WTC11 (cell line): ENCODE results near the gene RGS6. TPM values are rescaled to one million over a fixed set of nuclear protein-coding genes. Genes with fewer than 3 reads are reported as not detected.

Experiments used
- ATAC-seq: fragments of 200-7000 bp; cut with Tn5 transposase; 2 replicates; pipeline ENCODE4 v1.10.0; 2021; ENCODE audit warnings: mild to moderate bottlenecking, moderate library complexity
- CTCF ChIA-PET: fragments of 300-600 bp; sonication (Branson Sonifier 250); formaldehyde crosslinking; loops from one replicate; lab custom pipeline; 2021; ENCODE audit warnings: antibody characterized with exemption; lab: Charles Lee
- POLR2A ChIA-PET: fragments of 350-600 bp; sonication (Branson Sonifier 250); formaldehyde crosslinking; loops from one replicate; lab custom pipeline; 2021; ENCODE audit warnings: antibody characterized with exemption; lab: Charles Lee
- DNase-seq: peaks from one replicate; pipeline ENCODE4 v3.0.0; 2021; ENCODE audit warnings: low spot score
- H3K27ac Mint-ChIP-seq: 2 replicates; pipeline ENCODE4 v1.8.0; 2021; ENCODE audit warnings: mixed read lengths
- H3K27me3 Mint-ChIP-seq: 2 replicates; pipeline ENCODE4 v1.8.0; 2021; ENCODE audit warnings: low read depth, mild to moderate bottlenecking, moderate library complexity, mixed read lengths
- H3K36me3 Mint-ChIP-seq: 2 replicates; pipeline ENCODE4 v1.8.0; 2021; ENCODE audit warnings: mixed read lengths
- H3K4me1 Mint-ChIP-seq: 2 replicates; pipeline ENCODE4 v1.8.0; 2022; ENCODE audit warnings: mixed read lengths
- H3K4me3 Mint-ChIP-seq: 2 replicates; pipeline ENCODE4 v1.8.0; 2021; ENCODE audit warnings: mild to moderate bottlenecking, moderate library complexity, mixed read lengths
- H3K9me3 Mint-ChIP-seq: 2 replicates; pipeline ENCODE4 v1.8.0; 2021; ENCODE audit warnings: mixed read lengths
- ATF1 ChIP-seq: sonication (generic); formaldehyde crosslinking; IDR thresholded peaks from 2 replicates; pipeline ENCODE4 v1.8.1; 2023; ENCODE audit warnings: mild to moderate bottlenecking, moderate library complexity, missing genetic modification reagents
- CBFB ChIP-seq: sonication (generic); formaldehyde crosslinking; IDR thresholded peaks from 2 replicates; pipeline ENCODE4 v1.8.1; 2022; ENCODE audit warnings: mild to moderate bottlenecking, low read depth, missing genetic modification reagents
- CREB1 ChIP-seq: sonication (generic); formaldehyde crosslinking; IDR thresholded peaks from 2 replicates; pipeline ENCODE4 v1.8.0; 2023; ENCODE audit warnings: mild to moderate bottlenecking, missing genetic modification reagents
- ESRRA ChIP-seq: sonication (generic); formaldehyde crosslinking; IDR thresholded peaks from 2 replicates; pipeline ENCODE4 v1.8.1; 2022; ENCODE audit warnings: mild to moderate bottlenecking, missing genetic modification reagents, borderline replicate concordance
- FOXJ3 ChIP-seq: sonication (generic); formaldehyde crosslinking; IDR thresholded peaks from 2 replicates; pipeline ENCODE4 v1.9.0; 2021; ENCODE audit warnings: missing genetic modification reagents, mild to moderate bottlenecking, borderline replicate concordance
- GTF2I ChIP-seq: fragments of 250-450 bp; sonication (Bioruptor Pico); conservative IDR thresholded peaks from 2 replicates; pipeline ENCODE4 v1.4.0; 2021; ENCODE audit warnings: mild to moderate bottlenecking
- JAZF1 ChIP-seq: fragments of 250-450 bp; sonication (Bioruptor Pico); IDR thresholded peaks from 2 replicates; pipeline ENCODE4 v1.9.0; 2021; ENCODE audit warnings: moderate library complexity, mild to moderate bottlenecking, inconsistent platforms
- JUN ChIP-seq: sonication (generic); formaldehyde crosslinking; IDR thresholded peaks from 2 replicates; pipeline ENCODE4 v1.8.0; 2023; ENCODE audit warnings: mild to moderate bottlenecking, missing genetic modification reagents
- MXD4 ChIP-seq: fragments of 250-450 bp; sonication (Bioruptor Pico); IDR thresholded peaks from 2 replicates; pipeline ENCODE4 v1.8.0; 2021; ENCODE audit warnings: mild to moderate bottlenecking, moderate library complexity, borderline replicate concordance
- MYBL2 ChIP-seq: sonication (generic); formaldehyde crosslinking; IDR thresholded peaks from 2 replicates; pipeline ENCODE4 v1.8.1; 2023; ENCODE audit warnings: mild to moderate bottlenecking, moderate library complexity, missing genetic modification reagents
- NFYB ChIP-seq: sonication (generic); formaldehyde crosslinking; conservative IDR thresholded peaks from 2 replicates; pipeline ENCODE4 v1.8.0; 2022; ENCODE audit warnings: low read depth, missing genetic modification reagents
- NR1H2 ChIP-seq: sonication (generic); formaldehyde crosslinking; IDR thresholded peaks from 2 replicates; pipeline ENCODE4 v1.9.0; 2021; ENCODE audit warnings: mild to moderate bottlenecking, moderate library complexity, missing genetic modification reagents
- PRRX2 ChIP-seq: fragments of 250-450 bp; sonication (Bioruptor Pico); IDR thresholded peaks from 2 replicates; pipeline ENCODE4 v1.8.0; 2021; ENCODE audit warnings: mild to moderate bottlenecking
- TEAD4 ChIP-seq: sonication (generic); formaldehyde crosslinking; IDR thresholded peaks from 2 replicates; pipeline ENCODE4 v1.8.0; 2022; ENCODE audit warnings: mild to moderate bottlenecking, missing genetic modification reagents
- ZNF138 ChIP-seq: sonication (generic); formaldehyde crosslinking; conservative IDR thresholded peaks from 2 replicates; pipeline ENCODE4 v1.8.1; 2022; ENCODE audit warnings: mild to moderate bottlenecking, moderate library complexity, missing genetic modification reagents
- ZNF423 ChIP-seq: fragments of 250-450 bp; sonication (Bioruptor Pico); IDR thresholded peaks from 2 replicates; pipeline ENCODE4 v2.1.2; 2022; ENCODE audit warnings: mild to moderate bottlenecking, moderate library complexity
- total RNA-seq: library from RNA; stranded (reverse); gene quantifications from 3 replicates; pipeline ENCODE4 v1.2.3, GENCODE V29; 2021
- TF ChIP-seq, protein P1 (sequence below): sonication (generic); formaldehyde crosslinking; IDR thresholded peaks from 2 replicates; pipeline ENCODE4 v1.8.0; 2022; ENCODE audit warnings: missing genetic modification reagents
- TF ChIP-seq, protein P2 (sequence below): sonication (generic); formaldehyde crosslinking; IDR thresholded peaks from 2 replicates; pipeline ENCODE4 v1.8.1; 2022; ENCODE audit warnings: low read depth, missing genetic modification reagents, borderline replicate concordance
- TF ChIP-seq, protein P3 (sequence below): fragments of 250-450 bp; sonication (Bioruptor Pico); conservative IDR thresholded peaks from 2 replicates; pipeline ENCODE4 v1.9.0; 2021; ENCODE audit warnings: mild to moderate bottlenecking
- TF ChIP-seq, protein P4 (sequence below): sonication (generic); formaldehyde crosslinking; IDR thresholded peaks from 2 replicates; pipeline ENCODE4 v1.8.0; 2022; ENCODE audit warnings: mild to moderate bottlenecking, missing genetic modification reagents
- TF ChIP-seq, protein P5 (sequence below): fragments of 250-450 bp; sonication (Bioruptor Pico); IDR thresholded peaks from 2 replicates; pipeline ENCODE4 v1.9.0; 2021; ENCODE audit warnings: mild to moderate bottlenecking
- TF ChIP-seq, protein P6 (sequence below): fragments of 250-450 bp; sonication (Bioruptor Pico); IDR thresholded peaks from 2 replicates; pipeline ENCODE4 v1.9.0; 2021; ENCODE audit warnings: mild to moderate bottlenecking, borderline replicate concordance

Gene RGS6
- total RNA-seq, 1 experiment from 2014 or later: 1.0 TPM

DNA sequence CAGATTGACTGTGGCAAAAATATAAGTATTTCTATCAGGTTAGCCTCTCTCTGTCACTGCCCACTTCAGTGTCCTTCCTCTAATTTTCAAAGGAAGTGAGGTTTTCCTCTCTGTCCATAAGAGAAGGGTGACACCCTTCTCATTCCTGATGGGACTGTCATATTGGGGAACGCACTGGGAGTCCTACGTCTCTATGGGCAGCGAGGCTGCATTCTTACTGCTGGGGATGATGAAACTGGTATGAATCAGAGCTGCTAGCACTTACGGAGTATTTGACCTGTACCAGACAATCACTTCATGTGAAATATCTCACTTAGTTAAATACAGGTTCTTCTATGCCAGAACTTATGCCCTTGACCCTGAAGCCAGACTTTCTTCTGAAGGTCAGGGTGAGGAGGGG lies 525.4 kb downstream of the RGS6 start (continued):
- TF ChIP-seq, protein P1, sequence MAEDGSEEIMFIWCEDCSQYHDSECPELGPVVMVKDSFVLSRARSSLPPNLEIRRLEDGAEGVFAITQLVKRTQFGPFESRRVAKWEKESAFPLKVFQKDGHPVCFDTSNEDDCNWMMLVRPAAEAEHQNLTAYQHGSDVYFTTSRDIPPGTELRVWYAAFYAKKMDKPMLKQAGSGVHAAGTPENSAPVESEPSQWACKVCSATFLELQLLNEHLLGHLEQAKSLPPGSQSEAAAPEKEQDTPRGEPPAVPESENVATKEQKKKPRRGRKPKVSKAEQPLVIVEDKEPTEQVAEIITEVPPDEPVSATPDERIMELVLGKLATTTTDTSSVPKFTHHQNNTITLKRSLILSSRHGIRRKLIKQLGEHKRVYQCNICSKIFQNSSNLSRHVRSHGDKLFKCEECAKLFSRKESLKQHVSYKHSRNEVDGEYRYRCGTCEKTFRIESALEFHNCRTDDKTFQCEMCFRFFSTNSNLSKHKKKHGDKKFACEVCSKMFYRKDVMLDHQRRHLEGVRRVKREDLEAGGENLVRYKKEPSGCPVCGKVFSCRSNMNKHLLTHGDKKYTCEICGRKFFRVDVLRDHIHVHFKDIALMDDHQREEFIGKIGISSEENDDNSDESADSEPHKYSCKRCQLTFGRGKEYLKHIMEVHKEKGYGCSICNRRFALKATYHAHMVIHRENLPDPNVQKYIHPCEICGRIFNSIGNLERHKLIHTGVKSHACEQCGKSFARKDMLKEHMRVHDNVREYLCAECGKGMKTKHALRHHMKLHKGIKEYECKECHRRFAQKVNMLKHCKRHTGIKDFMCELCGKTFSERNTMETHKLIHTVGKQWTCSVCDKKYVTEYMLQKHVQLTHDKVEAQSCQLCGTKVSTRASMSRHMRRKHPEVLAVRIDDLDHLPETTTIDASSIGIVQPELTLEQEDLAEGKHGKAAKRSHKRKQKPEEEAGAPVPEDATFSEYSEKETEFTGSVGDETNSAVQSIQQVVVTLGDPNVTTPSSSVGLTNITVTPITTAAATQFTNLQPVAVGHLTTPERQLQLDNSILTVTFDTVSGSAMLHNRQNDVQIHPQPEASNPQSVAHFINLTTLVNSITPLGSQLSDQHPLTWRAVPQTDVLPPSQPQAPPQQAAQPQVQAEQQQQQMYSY (CRISPR knock-in tag): no peak
- TF ChIP-seq, protein P2, sequence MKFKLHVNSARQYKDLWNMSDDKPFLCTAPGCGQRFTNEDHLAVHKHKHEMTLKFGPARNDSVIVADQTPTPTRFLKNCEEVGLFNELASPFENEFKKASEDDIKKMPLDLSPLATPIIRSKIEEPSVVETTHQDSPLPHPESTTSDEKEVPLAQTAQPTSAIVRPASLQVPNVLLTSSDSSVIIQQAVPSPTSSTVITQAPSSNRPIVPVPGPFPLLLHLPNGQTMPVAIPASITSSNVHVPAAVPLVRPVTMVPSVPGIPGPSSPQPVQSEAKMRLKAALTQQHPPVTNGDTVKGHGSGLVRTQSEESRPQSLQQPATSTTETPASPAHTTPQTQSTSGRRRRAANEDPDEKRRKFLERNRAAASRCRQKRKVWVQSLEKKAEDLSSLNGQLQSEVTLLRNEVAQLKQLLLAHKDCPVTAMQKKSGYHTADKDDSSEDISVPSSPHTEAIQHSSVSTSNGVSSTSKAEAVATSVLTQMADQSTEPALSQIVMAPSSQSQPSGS (CRISPR knock-in tag): no peak
- TF ChIP-seq, protein P3, sequence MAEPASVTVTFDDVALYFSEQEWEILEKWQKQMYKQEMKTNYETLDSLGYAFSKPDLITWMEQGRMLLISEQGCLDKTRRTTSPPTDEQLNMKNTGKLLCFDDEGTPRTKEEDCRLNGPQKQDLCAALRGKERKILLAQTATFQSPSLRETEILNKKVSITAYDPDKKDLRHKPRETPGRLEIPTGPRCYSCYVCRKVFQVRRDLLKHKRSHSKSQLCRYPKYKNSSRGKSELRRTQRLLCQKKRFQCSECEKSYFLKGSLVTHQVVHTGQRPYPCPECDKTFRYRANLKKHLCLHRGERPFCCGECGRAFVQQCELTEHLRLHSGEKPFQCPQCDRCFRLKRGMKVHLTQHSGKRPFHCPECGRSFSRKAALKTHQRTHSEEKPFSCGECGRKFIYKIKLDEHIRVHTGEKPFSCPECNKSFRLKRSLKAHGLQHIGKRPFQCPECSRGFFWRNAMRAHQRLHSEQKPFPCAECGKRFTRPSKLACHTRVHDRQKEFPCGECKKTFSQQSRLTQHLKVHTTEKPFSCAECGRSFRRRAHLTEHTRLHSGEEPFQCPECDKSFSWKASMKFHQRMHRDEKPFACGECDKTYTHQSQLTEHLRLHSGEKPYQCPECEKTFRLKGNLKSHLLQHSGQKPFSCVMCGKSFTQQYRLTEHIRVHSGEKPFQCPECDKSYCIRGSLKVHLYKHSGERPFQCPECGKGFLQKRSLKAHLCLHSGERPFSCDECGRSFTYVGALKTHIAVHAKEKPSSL (CRISPR knock-in tag): no peak
- no peak for TF ChIP-seq JAZF1 (CRISPR knock-in tag)
- TF ChIP-seq ATF1 (CRISPR knock-in tag): no peak
- TF ChIP-seq NFYB (CRISPR knock-in tag): no peak
- TF ChIP-seq GTF2I: no peak
- TF ChIP-seq, protein P4, sequence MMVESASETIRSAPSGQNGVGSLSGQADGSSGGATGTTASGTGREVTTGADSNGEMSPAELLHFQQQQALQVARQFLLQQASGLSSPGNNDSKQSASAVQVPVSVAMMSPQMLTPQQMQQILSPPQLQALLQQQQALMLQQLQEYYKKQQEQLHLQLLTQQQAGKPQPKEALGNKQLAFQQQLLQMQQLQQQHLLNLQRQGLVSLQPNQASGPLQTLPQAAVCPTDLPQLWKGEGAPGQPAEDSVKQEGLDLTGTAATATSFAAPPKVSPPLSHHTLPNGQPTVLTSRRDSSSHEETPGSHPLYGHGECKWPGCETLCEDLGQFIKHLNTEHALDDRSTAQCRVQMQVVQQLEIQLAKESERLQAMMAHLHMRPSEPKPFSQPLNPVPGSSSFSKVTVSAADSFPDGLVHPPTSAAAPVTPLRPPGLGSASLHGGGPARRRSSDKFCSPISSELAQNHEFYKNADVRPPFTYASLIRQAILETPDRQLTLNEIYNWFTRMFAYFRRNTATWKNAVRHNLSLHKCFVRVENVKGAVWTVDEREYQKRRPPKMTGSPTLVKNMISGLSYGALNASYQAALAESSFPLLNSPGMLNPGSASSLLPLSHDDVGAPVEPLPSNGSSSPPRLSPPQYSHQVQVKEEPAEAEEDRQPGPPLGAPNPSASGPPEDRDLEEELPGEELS (CRISPR knock-in tag): no peak
- TF ChIP-seq, protein P5, sequence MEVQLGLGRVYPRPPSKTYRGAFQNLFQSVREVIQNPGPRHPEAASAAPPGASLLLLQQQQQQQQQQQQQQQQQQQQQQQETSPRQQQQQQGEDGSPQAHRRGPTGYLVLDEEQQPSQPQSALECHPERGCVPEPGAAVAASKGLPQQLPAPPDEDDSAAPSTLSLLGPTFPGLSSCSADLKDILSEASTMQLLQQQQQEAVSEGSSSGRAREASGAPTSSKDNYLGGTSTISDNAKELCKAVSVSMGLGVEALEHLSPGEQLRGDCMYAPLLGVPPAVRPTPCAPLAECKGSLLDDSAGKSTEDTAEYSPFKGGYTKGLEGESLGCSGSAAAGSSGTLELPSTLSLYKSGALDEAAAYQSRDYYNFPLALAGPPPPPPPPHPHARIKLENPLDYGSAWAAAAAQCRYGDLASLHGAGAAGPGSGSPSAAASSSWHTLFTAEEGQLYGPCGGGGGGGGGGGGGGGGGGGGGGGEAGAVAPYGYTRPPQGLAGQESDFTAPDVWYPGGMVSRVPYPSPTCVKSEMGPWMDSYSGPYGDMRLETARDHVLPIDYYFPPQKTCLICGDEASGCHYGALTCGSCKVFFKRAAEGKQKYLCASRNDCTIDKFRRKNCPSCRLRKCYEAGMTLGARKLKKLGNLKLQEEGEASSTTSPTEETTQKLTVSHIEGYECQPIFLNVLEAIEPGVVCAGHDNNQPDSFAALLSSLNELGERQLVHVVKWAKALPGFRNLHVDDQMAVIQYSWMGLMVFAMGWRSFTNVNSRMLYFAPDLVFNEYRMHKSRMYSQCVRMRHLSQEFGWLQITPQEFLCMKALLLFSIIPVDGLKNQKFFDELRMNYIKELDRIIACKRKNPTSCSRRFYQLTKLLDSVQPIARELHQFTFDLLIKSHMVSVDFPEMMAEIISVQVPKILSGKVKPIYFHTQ (CRISPR knock-in tag): no peak
- no peak for TF ChIP-seq ZNF138 (CRISPR knock-in tag)

DNA sequence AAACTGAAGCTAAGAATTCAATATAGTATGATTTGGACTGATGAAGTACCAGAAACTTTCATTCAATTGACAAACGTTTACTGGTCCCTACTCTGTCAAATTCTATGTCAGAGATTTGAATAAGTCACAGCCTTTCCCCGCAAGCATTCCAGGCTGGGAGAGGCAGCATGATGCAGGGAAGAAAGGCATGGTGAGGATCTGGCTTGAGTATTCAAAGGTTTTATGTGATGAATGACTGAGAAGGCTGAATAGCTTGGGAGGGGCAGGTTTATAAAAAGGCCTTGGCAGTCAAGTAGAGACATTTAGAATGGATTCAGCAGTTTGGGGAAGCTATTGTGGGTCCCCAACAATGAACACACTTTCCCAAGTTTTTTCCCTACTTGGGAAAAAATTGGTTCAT lies 529.8 kb downstream of the RGS6 start:
- DNase-seq (no peak), ATAC-seq (no peak)
- POLR2A ChIA-PET: no interaction called here
- no peaks in the 10 kb centered on the region for H3K4me1 Mint-ChIP-seq
- no peaks in the 10 kb centered on the region; the same call in 1 of the 2 replicates for H3K27me3 Mint-ChIP-seq
- peaks cover 40% of the 10 kb centered on the region for H3K9me3 Mint-ChIP-seq
- H3K36me3 Mint-ChIP-seq: peaks cover 15% of the 10 kb centered on the region
- CTCF ChIA-PET: interaction anchor here (0.5 kb wide), 1 partner anchor 306 kb away, joined by 4 read pairs; no protein-coding TSS in a partner anchor
- no peak overlapping the region for H3K4me3 Mint-ChIP-seq
- H3K27ac Mint-ChIP-seq: no peak overlapping the region
- TF ChIP-seq TEAD4 (CRISPR knock-in tag) (no peak), CREB1 (no peak), MYBL2 (CRISPR knock-in tag) (no peak), PRRX2 (no peak), ZNF423 (CRISPR knock-in tag) (no peak), ESRRA (CRISPR knock-in tag) (no peak), JUN (CRISPR knock-in tag) (no peak), MXD4 (CRISPR knock-in tag) (no peak), FOXJ3 (CRISPR knock-in tag) (no peak), NR1H2 (no peak), CBFB (CRISPR knock-in tag) (no peak)
- TF ChIP-seq, protein P6, sequence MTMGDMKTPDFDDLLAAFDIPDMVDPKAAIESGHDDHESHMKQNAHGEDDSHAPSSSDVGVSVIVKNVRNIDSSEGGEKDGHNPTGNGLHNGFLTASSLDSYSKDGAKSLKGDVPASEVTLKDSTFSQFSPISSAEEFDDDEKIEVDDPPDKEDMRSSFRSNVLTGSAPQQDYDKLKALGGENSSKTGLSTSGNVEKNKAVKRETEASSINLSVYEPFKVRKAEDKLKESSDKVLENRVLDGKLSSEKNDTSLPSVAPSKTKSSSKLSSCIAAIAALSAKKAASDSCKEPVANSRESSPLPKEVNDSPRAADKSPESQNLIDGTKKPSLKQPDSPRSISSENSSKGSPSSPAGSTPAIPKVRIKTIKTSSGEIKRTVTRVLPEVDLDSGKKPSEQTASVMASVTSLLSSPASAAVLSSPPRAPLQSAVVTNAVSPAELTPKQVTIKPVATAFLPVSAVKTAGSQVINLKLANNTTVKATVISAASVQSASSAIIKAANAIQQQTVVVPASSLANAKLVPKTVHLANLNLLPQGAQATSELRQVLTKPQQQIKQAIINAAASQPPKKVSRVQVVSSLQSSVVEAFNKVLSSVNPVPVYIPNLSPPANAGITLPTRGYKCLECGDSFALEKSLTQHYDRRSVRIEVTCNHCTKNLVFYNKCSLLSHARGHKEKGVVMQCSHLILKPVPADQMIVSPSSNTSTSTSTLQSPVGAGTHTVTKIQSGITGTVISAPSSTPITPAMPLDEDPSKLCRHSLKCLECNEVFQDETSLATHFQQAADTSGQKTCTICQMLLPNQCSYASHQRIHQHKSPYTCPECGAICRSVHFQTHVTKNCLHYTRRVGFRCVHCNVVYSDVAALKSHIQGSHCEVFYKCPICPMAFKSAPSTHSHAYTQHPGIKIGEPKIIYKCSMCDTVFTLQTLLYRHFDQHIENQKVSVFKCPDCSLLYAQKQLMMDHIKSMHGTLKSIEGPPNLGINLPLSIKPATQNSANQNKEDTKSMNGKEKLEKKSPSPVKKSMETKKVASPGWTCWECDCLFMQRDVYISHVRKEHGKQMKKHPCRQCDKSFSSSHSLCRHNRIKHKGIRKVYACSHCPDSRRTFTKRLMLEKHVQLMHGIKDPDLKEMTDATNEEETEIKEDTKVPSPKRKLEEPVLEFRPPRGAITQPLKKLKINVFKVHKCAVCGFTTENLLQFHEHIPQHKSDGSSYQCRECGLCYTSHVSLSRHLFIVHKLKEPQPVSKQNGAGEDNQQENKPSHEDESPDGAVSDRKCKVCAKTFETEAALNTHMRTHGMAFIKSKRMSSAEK: no peak
